ENCODE data around the gene GZMA. TPM values are rescaled to one million over a fixed set of nuclear protein-coding genes. Genes with fewer than 3 reads are reported as not detected.

The GZMA gene
- total RNA-seq, 1 donor from 2014 or later = 95.1 TPM

GRCh38 chr5:55154873-55155272, 52.4 kb downstream of the GZMA start:
- Mint-ChIP-seq H3K4me1 (ENCODE audit: low read depth) (peaks cover 3% of the 10 kb centered on the region), H3K36me3 (ENCODE audit: low read depth) (no peaks in the 10 kb centered on the region), H3K27ac (no peak overlapping the region), H3K9me3 (no peaks in the 10 kb centered on the region), H3K27me3 (ENCODE audit: low read depth) (peaks cover 52% of the 10 kb centered on the region), H3K4me3 (ENCODE audit: low read depth) (no peak overlapping the region)
- DNase-seq (ENCODE audit: low spot score) = no peak
- intact Hi-C loops (cut with micrococcal nuclease) = no loop called here

Other genes starting within 250 kb of the GZMA start
- 0.11 and 0.37 TPM in 2 replicates for gene ESM1, start 117.1 kb upstream of the GZMA start, total RNA-seq
- 0.23 and 0.55 TPM in 2 replicates for gene GZMK, start 78.4 kb upstream of the GZMA start, total RNA-seq
- not detected in 2 replicates for gene GPX8, start 57.5 kb downstream of the GZMA start, total RNA-seq
- gene CDC20B, start 70.5 kb downstream of the GZMA start, total RNA-seq = 0.18 TPM in 1 of 2 replicates, not detected in the other
- not detected in 2 replicates for gene MCIDAS, start 124.7 kb downstream of the GZMA start, total RNA-seq
- 0.27 TPM in 1 of 2 replicates, not detected in the other for gene CCNO, start 131.0 kb downstream of the GZMA start, total RNA-seq
- 17.6 and 20.0 TPM in 2 replicates for gene DHX29, start 205.0 kb downstream of the GZMA start, total RNA-seq
- 110 and 123 TPM in 2 replicates for gene MTREX, start 205.3 kb downstream of the GZMA start, total RNA-seq